HCT116 (cell line): ENCODE data around the gene EP400.

Experiments used
- CEBPB ChIP-seq: IDR thresholded peaks from 2 replicates; pipeline ENCODE4 v1.6.1; 2012; ENCODE audit warnings: low read depth
- ELF1 ChIP-seq: IDR thresholded peaks from 2 replicates; pipeline ENCODE4 v1.6.1; 2012; ENCODE audit warnings: low read depth, borderline replicate concordance
- EZH2 ChIP-seq: fragments of 200-600 bp; sonication (generic); IDR thresholded peaks from 2 replicates; pipeline ENCODE4 v1.6.1; 2017; ENCODE audit warnings: antibody characterized with exemption, mixed run types
- FOSL1 ChIP-seq: IDR thresholded peaks from 2 replicates; pipeline ENCODE4 v1.6.1; 2012; ENCODE audit warnings: low read depth
- JUND ChIP-seq: IDR thresholded peaks from 2 replicates; pipeline ENCODE4 v1.6.1; 2012
- POLR2A ChIP-seq: IDR thresholded peaks from 2 replicates; pipeline ENCODE4 v1.7.0; 2011; ENCODE audit warnings: borderline replicate concordance; ENCODE audit not compliant: insufficient read depth, insufficient read length; ENCODE audit errors: extremely low read depth
- POLR2AphosphoS5 ChIP-seq: IDR thresholded peaks from 2 replicates; pipeline ENCODE4 v1.6.1; 2011; ENCODE audit warnings: mild to moderate bottlenecking, low read depth, low read length, moderate library complexity
- ZNF274 ChIP-seq: fragments of 200-500 bp; sonication (Bioruptor generic); IDR thresholded peaks from 2 replicates; pipeline ENCODE4 v1.6.1; 2014; ENCODE audit warnings: mild to moderate bottlenecking, low read depth, low read length, inconsistent platforms
- TF ChIP-seq, protein P1 (sequence below), 3 experiments: fragments of 200-600 bp in 1 of 3; sonication (generic) in 1 of 3; IDR thresholded peaks in 2 of 3; conservative IDR thresholded peaks in 1 of 3; 2 replicates each; pipeline ENCODE4 v1.5.1; 2012 to 2017; ENCODE audit warnings: low read depth in 2 of 3, low read length in 2 of 3, antibody characterized with exemption in 1 of 3, borderline replicate concordance in 1 of 3, control low read depth in 1 of 3, mild to moderate bottlenecking in 1 of 3, mixed read lengths in 1 of 3, mixed run types in 1 of 3, moderate library complexity in 1 of 3; ENCODE audit not compliant: insufficient read depth in 1 of 3

DNA sequence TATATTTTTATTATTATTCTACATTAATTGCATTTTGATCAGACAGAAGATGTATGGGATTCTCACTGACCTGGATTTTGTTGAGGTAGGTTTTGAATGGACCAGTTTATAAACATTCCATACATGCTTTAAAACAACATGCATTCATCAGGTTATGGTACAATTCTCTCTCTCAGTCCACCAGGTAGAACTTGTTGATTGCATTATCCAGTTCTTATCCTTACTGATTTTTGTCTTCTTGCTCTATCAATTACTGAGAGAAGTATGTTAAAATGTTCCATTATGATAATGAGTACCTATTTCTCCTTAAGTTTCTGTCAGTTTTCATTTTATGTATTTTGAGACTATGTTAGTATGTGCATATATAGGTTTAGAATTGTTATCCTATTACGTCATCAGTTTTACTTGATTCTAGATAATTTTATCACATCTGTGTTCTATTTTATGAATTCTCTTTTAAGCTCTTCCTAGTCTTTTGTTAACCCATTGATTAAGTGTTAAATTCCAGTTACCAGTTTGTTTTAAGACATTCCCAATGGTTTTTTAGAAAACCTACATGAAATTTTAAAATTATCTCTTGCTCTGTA, 50.6 kb downstream of the EP400 start:
- no peak for TF ChIP-seq JUND
- no peak for TF ChIP-seq POLR2A
- TF ChIP-seq, protein P1, sequence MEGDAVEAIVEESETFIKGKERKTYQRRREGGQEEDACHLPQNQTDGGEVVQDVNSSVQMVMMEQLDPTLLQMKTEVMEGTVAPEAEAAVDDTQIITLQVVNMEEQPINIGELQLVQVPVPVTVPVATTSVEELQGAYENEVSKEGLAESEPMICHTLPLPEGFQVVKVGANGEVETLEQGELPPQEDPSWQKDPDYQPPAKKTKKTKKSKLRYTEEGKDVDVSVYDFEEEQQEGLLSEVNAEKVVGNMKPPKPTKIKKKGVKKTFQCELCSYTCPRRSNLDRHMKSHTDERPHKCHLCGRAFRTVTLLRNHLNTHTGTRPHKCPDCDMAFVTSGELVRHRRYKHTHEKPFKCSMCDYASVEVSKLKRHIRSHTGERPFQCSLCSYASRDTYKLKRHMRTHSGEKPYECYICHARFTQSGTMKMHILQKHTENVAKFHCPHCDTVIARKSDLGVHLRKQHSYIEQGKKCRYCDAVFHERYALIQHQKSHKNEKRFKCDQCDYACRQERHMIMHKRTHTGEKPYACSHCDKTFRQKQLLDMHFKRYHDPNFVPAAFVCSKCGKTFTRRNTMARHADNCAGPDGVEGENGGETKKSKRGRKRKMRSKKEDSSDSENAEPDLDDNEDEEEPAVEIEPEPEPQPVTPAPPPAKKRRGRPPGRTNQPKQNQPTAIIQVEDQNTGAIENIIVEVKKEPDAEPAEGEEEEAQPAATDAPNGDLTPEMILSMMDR (IDR thresholded peaks at IDR 0.05 in 2 of 3, conservative IDR thresholded peaks at IDR 0.05 in 1 of 3; ENCODE audit: borderline replicate concordance in 1 of 3, insufficient read depth in 1 of 3, low read depth in 2 of 3, low read length in 2 of 3), result no peak
- no peak for TF ChIP-seq FOSL1
- TF ChIP-seq EZH2, result no peak
- no peak for TF ChIP-seq ELF1
- TF ChIP-seq ZNF274, result no peak
- TF ChIP-seq CEBPB, result no peak
- no peak for TF ChIP-seq POLR2AphosphoS5
